Ammon's horn (tissue), 1 donor: ENCODE results near the gene MICOS13.

Experiments used
- DNase-seq: peaks from one replicate; pipeline ENCODE4 v3.0.0-alpha.2; 2016; ENCODE audit warnings: low spot score

MICOS13 gene

DNA sequence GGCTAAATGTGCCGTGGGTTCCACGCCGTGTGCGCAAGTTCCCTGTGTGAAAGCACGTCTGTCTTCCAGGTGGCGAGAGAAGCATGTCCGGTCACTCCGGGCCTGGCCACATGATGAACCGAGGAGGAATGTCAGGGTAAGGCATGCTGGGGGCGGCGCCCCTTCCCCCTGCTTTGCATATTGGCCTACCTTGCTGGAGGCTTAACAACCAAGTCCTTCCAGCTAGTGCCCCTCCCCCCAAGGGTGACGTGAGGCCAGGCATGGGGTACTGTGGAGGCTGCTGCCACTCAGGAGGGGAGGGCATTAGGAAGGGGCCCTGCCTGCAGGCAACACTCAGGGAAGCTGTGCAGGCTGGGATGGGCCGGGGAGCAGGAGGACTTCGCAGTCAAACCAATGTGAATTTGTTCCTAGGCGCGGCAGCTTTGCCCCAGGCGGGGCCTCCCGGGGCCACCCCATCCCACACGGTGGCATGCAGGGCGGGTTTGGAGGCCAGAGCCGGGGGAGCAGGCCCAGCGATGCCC is 12.5 kb downstream of the MICOS13 start:
- DNase-seq: no peak

DNA sequence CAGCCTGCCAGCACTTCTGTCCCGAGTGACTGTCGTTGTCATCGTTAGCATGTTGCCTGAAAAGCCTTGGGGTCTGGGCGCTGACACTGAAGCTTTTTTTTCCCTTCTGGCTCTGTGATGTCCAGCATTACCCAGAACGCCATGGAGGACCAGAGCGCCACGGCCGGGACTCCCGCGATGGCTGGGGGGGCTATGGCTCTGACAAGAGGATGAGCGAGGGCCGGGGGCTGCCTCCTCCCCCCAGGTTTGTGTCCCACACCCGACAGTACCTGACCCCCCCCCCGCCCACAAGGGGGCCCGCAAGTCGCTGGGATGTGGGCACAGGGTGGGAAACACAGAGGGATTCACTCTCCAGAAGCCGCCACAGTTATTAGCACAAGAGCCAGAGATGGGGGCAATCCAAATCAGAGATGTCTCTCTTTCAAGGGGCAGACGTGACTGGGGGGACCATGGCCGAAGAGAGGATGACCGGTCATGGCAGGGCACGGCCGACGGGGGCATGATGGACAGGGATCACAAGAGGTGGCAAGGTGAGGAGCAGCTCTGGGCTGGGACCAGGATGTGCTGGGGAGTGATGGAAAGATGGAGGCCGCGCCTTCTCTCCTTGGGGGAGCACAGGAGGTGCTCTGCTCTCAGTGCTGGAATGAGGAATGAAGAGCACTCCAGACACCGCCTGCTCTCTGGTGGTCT is 13.2 kb downstream of the MICOS13 start:
- no peak for DNase-seq

GRCh38 chr19:5665781-5666513 is 14.4 kb downstream of the MICOS13 start:
- no peak for DNase-seq

DNA sequence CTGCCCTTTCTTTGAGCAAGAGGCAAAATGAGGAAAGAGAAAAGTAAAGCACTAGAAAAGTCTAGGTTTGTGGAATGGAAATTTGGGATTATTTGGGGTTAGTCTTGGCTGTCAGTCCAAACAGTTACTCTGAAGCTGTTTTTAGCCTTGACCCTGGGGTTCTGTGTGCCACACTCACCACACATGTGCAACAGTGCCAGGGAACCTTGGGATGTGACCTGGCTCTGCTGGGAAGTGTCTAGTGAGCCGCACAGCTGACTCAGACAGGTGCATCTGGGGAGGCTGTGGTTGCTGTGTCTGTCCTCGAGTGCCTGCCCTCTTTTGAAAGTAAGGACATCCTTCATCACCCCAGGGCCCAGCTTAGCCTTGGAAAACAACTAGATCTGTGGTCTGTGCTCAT is 15.8 kb downstream of the MICOS13 start:
- DNase-seq: no peak

DNA sequence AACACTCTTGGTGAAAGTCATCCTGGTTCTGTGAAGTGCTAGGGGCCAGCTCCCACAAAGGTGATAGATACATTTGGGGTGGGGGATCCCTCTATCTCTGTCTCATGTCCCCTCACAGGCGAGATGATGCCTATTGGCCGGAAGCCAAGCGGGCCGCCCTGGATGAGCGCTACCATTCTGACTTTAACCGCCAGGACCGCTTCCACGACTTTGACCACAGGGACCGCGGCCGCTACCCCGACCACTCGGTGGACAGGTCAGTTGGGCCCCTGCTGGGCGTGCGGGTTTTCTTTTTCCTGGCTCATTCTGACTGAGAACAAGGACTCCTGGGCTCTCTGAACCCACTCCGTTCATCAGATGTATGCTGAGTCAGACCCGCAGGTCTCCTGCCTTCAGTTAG is 16.4 kb downstream of the MICOS13 start:
- no peak for DNase-seq

- no peak for DNase-seq
These were observed 18.8 kb downstream of the MICOS13 start for GRCh38 chr19:5661483-5661882.

DNA sequence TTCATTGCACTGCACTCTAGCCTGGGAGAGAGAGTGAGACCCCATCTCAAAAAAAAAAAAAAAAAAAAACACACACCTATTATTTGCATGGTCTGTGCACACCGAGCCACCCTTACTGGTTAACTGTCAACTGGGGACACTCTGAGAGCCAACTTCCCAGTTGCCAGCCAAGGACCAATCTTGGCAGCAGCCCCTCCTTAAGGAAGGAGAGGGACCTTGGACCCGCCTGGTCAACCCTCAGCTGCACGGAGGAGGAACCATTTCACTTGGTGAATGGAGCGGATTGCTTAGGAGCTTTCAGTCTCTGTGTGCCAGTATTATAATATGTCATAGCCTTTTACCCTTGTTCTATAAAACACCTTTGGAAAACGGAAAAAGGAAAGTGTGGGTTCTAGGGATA is 24.9 kb downstream of the MICOS13 start:
- no peak for DNase-seq

GRCh38 chr19:5654931-5655330 is 25.4 kb downstream of the MICOS13 start:
- DNase-seq: no peak

DNA sequence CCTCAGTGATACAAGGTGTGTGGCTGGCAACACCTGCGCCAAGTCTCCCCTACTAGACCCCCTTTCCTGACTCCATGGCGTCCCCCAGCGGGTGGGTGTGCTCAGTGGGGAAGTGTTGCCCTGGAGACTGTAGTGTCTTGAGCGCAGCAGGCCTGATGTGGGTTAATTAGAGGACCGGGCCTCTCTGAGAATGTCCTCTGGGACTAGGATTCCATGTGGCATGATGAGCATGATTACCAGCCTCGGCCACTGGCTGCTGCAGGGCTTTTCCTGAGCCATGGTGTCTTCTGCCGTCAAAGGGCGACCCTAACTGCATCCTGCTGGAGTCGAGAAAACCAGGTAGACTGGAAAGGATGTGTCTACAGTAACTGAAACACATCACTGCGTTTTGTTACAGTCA is 28.1 kb downstream of the MICOS13 start:
- DNase-seq: no peak

GRCh38 chr19:5651361-5651760 is 29.0 kb downstream of the MICOS13 start:
- DNase-seq: no peak

DNA sequence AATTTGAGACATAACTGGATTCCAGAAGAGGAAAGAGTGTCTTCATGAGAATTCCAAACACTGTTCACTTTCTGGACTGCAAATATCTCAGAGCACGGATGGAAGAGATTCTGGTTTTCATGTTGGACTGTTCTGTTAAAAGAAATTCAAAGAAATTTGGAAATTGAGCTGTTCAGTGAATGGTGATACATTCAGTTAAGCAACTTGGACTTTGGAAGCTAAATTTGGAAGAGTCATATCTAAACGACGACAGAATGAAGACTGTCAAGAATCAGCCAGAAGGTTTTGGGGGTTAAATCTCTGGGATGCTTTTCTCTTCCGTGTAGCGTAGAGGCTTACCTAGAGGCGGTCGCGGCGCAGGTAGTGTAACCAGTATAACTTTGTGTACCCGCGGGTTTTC is 31.9 kb downstream of the MICOS13 start:
- DNase-seq: no peak

DNA sequence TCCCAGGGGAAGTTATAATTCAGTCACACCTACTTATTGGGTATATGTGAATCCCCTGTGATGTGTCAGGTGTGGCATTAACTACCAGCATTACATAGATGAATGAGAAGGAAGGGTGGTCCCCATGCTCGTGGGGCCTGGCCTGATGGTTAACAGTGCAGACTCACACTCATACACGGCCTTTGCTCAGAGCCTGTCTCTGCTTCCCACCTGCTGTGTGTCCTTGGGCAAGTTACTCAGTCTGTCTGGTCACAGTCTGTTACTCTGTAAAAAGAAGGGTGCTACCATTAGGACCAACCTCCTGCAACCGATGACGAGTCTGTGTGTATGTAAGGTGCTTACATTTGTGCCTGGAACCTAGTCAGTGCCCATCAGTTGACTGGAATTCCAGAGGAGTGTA is 33.6 kb downstream of the MICOS13 start:
- DNase-seq: no peak

DNA sequence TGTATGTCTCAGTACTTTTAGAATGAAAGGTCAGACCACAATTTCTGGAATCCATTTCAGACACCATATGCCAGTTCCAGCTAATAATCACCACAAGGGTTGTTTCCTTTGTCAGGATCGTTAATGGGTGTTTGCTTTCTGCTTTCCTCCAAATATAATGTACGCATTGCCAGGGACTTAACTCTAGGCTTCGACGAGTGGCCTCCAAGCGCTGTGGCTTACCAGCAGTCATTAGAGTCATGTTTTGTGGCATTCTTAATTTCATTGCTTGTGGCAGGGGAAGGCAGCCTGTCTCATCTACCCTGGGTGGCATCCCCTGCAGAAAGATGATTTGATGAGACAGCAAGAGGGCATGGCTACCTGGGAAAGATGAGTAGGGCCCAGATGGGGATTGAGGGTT is 34.9 kb downstream of the MICOS13 start:
- DNase-seq: no peak

GRCh38 chr19:5644037-5644436 is 36.3 kb downstream of the MICOS13 start:
- no peak for DNase-seq

DNA sequence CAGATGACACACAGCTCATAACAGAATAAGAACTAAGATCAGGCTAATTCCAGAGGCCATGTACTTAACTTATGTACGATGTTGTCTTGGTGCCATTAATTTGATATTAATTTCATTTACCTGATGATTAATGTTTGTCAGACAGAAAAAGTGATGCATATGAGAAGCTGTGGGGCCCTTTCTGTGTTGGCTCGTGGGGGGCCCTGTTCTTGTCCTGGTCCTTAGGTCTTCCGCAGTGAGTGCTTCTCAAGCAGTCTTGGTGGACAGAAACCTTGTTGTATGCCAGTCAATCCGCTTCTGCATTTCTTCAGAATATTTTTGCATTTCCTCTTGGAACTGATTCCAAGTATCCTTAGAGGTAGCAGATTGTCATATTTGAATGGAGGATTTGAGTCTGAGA is 37.3 kb downstream of the MICOS13 start:
- DNase-seq: no peak

DNA sequence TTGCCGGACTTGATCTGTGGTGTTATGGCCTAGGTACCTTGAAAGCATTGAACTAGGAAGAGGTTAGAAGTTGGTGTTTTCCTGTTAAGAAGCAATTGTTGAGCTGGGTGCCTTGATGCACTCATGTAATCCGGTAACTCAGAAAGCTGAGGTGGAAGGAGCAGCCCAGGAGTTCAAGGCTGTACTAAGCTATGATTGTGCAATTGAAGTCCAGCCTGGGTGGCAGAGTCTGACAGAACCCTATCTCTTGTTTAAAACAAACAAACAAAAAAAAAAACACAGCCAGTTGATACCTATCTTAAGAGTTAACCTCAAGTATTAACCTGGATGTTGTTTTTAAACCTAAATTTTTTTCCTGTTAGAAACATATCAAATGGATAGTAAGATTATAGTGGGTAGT is 38.1 kb downstream of the MICOS13 start:
- no peak for DNase-seq

- no peak for DNase-seq
These were observed 39.1 kb downstream of the MICOS13 start for GRCh38 chr19:5641171-5641570.

DNA sequence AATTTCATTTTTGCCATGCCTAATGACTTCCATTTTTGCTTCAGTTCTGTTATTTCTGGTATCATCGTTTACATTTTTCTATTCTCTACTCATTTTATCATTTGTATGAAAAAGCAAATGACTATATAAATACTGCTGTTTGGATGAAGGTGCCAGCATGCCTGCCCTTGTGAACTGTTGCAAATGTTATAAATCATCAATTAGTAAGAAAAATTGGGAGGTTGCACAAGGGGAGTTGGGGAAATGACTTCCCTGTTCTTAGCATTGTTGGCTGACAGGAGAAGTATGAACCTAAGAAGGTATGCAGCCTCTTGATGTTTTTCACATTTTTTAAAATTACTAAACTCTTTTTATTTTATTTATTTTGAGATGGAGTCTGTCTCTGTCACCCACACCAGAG is 42.3 kb downstream of the MICOS13 start:
- no peak for DNase-seq

GRCh38 chr19:5635427-5635826 is 44.9 kb downstream of the MICOS13 start:
- no peak for DNase-seq

GRCh38 chr19:5632657-5633056 is 47.7 kb downstream of the MICOS13 start:
- DNase-seq: no peak

- DNase-seq: no peak
These were observed 48.1 kb downstream of the MICOS13 start for GRCh38 chr19:5632241-5632612.

- DNase-seq: no peak
These were observed 48.6 kb downstream of the MICOS13 start for GRCh38 chr19:5631567-5632240.

DNA sequence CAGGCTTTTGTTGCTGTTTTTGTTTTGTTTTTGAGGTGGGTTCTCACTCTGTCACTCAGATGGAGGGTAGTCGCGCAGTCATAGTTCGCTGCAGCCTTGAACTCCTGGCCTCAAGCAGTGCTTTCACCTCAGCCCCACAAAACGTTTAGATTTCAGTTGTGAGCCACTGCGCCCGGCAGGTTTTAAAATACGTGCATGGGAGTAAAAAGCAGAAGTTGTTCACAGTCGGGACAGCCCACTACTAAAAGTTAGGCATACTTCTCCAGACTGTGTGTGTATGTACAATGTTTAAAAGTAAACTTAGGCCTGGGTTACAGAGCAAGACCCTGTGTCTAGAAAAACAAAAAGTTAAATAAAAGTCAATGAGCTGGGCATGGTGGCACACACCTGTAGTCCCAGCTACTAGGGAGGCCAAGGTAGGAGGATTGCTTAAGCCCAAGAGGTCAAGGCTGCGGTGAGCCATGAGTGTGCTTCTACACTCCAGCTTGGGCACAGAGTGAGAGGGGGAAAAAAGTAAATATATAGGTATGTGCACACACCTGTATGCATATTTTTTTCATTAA is 51.3 kb downstream of the MICOS13 start:
- no peak for DNase-seq
